ENCODE results near the gene EFNA3. TPM values are rescaled to one million over a fixed set of nuclear protein-coding genes. Genes with fewer than 3 reads are reported as not detected.

EFNA3 gene
- total RNA-seq, 4 donors from 2014 or later, result 0.91 to 1.7 (median 1.7) TPM; not detected in 1

DNA sequence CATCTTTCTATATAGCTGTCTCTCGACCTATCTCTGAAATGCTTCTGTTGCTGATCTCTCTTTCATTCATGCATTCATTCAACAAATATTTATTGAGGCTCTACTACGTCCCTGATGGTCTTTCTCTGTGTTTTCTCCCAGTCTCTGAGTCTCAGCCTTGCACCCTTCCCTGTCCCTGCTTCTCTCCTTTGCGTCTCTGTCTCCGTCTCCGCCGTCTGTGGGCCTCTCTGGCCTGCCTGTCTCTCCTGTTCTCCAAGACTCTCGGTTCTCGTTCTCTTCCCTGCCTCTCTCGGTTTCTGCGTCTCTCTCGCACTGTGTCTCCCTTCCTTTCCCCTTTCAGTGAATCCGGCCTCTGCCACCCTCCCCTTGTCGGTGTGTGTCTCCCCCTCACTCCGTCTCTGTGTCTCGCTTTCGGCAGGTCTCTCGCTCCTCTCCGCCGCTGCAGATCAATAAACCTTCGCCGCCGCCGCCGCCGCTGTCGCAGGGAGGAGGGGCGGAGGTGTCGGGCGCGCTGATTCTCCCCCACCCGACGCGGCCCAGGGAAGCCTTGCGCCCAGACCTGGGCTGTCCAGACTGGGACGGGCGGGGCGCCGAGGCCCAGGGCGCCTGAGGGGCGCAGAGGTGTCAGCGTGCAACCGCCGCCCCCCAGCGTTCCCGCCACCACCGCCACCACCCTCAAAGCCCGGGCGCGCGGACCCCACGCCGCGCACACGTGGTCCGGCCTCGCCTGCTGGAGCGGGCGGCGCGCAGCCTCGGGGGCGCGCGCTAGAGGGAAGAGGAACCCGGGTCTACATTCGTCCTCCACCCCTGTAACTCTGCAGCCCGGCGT lies 3.0 kb downstream of the EFNA3 start:
- peaks cover 16 to 54% (median 52%) of the 10 kb centered on the region in 4 donors for H3K27me3 ChIP-seq
- WGBS, result 9% methylated on average over 34 of the region's 68 CpGs
- intact Hi-C loops (cut with DNase I), result no loop called here

DNA sequence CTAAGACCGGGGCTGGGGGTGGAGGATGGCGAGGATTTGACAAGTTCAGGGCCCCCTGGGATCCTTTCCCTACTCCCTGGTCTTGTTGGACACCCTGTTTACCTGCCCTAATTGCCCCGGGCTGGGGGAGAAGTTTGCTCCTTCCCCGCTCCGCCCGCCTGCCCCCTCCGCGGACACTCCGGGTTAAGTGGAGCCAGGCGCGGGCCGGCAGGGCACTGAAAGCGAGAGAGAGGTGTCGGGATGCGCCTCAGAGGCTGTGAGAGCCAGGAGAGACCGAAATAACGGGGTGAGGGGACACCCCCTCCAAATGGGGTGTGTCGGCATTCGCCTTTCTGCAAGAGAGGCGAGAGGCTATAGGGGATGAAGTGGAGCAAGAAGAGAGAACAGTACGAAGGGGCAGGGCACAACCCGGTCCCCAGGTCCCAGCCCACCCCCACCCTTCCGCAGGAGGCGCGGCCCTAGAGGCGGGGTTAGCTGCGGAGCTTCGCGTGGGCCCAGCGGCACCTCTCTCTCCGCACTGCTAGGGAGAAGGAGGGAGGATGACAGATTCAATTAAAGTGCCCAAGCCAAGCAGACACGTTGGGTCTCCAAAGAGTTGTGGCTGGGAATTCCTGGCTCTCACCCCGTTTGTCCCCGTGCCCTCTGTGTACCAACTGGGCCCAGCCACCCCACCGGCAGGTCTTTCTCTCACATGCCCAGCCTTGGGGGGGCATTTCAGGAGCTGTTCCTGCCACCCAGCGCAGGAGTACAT lies 3.8 kb downstream of the EFNA3 start:
- DNase-seq (ENCODE audit: extremely low spot score), result no peak
- peaks cover 60 to 88% (median 77%) of the 10 kb centered on the region in 4 donors for H3K4me1 ChIP-seq
- no peaks in the 10 kb centered on the region for H3K36me3 ChIP-seq
- H3K27me3 ChIP-seq, result peaks cover 16 to 54% (median 52%) of the 10 kb centered on the region in 4 donors
- no peaks in the 10 kb centered on the region for H3K9me3 ChIP-seq
- TF ChIP-seq, protein P1, sequence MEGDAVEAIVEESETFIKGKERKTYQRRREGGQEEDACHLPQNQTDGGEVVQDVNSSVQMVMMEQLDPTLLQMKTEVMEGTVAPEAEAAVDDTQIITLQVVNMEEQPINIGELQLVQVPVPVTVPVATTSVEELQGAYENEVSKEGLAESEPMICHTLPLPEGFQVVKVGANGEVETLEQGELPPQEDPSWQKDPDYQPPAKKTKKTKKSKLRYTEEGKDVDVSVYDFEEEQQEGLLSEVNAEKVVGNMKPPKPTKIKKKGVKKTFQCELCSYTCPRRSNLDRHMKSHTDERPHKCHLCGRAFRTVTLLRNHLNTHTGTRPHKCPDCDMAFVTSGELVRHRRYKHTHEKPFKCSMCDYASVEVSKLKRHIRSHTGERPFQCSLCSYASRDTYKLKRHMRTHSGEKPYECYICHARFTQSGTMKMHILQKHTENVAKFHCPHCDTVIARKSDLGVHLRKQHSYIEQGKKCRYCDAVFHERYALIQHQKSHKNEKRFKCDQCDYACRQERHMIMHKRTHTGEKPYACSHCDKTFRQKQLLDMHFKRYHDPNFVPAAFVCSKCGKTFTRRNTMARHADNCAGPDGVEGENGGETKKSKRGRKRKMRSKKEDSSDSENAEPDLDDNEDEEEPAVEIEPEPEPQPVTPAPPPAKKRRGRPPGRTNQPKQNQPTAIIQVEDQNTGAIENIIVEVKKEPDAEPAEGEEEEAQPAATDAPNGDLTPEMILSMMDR (IDR thresholded peaks at IDR 0.05), result no peak
- no peak for TF ChIP-seq EP300 (IDR thresholded peaks at IDR 0.05)
- TF ChIP-seq POLR2AphosphoS5 (IDR thresholded peaks at IDR 0.05), result no peak
- no peak for TF ChIP-seq POLR2A (IDR thresholded peaks at IDR 0.05; ENCODE audit: low read depth)
- intact Hi-C loops (cut with DNase I), result no loop called here
- 21% methylated on average over 30 of the region's 36 CpGs for WGBS
- H3K4me3 ChIP-seq, result peak overlapping the region; percentile 18 to 42 (median 28)
- H3K27ac ChIP-seq (replicated peaks in 1 of 4), result no peak overlapping the region

More for the DNA sequence above, 3.0 kb downstream of the EFNA3 start:
- no peak overlapping the region for H3K27ac ChIP-seq (replicated peaks in 1 of 4)
- no peak for TF ChIP-seq EP300 (IDR thresholded peaks at IDR 0.05)
- no peak for TF ChIP-seq POLR2AphosphoS5 (IDR thresholded peaks at IDR 0.05)
- TF ChIP-seq, protein P1 (IDR thresholded peaks at IDR 0.05), result no peak
- TF ChIP-seq POLR2A (IDR thresholded peaks at IDR 0.05; ENCODE audit: low read depth), result no peak
- H3K9me3 ChIP-seq, result no peaks in the 10 kb centered on the region
- H3K4me1 ChIP-seq, result peaks cover 60 to 80% (median 71%) of the 10 kb centered on the region in 4 donors
- no peaks in the 10 kb centered on the region for H3K36me3 ChIP-seq
- H3K4me3 ChIP-seq, result peak overlapping the region; percentile 18 to 42 (median 28)
- DNase-seq (ENCODE audit: extremely low spot score), result no peak

DNA sequence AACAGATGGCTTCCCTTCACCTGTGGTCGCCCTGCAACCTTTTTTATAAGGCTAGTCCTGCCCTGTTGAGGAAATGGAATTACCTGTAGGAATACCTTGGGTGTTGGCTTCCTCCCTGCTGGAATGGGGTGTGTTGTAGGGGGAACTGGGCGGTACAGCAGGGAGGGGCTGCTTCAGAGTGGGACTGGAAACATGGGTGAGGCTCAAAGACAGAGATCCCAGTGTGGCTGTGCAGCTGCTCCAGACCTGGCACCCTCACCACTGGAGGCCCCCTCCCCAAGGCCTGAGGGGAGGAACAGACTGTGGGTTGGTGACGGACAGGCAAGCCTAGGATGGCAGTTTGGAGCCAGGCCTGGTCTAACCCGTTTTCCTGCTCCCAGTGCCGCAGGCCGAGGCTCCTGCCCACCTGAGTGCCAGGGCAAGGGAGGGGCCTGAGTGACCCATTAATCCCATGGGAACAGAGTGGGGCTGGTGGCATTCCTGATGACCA lies 4.5 kb downstream of the EFNA3 start:
- H3K27me3 ChIP-seq, result peaks cover 16 to 54% (median 52%) of the 10 kb centered on the region in 4 donors
- H3K4me3 ChIP-seq, result no peak overlapping the region
- no peak for DNase-seq (ENCODE audit: extremely low spot score)
- intact Hi-C loops (cut with DNase I), result no loop called here
- TF ChIP-seq POLR2AphosphoS5 (IDR thresholded peaks at IDR 0.05), result no peak
- TF ChIP-seq EP300 (IDR thresholded peaks at IDR 0.05), result no peak
- TF ChIP-seq POLR2A (IDR thresholded peaks at IDR 0.05; ENCODE audit: low read depth), result no peak
- TF ChIP-seq, protein P1 (IDR thresholded peaks at IDR 0.05), result no peak
- WGBS, result 68% methylated on average over 6 of the region's 6 CpGs
- no peaks in the 10 kb centered on the region for H3K36me3 ChIP-seq
- no peaks in the 10 kb centered on the region for H3K9me3 ChIP-seq
- peaks cover 60 to 91% (median 77%) of the 10 kb centered on the region in 4 donors for H3K4me1 ChIP-seq
- no peak overlapping the region for H3K27ac ChIP-seq (replicated peaks in 1 of 4)

DNA sequence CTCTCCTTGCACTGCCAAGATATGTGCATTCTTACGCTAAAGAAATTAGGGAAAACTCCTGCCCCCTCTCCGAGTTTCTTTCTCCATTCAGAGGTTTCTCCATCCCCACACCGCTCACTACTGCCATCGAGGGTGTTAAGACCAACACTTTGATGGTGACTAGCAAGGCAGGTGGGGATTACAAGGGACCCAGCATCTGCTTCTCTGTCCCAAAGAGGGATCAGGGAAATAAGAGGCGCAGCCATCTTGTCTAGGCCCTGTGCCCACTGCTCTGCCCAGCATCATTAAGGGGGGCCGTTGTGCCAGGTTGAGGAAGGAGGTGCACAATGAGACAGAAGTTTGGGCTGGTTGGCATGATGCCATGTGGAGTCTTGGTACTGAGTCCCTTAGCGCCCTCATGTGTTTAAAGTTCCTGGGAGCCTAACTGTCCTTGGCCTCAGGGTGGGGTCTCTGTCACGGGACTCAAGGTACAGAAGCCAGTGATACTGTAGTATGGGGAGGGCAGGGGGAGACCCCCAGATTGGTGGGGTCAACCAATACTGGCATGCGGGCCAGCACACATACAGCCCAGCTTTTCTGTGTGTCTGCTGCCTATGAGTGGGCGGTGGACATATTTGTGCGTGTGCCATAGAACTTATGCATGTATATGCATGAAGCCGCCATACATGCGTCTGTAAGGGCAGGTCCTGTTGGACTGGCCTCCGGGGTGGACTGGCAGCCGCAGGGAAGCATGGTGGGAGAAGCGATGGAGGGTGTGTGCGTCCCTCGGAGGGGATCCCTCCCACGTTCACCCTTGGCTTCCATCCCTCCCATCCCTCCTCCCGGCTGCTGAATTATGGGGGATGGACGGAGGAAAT lies 5.5 kb downstream of the EFNA3 start:
- Histone ChIP-seq H3K36me3 (no peaks in the 10 kb centered on the region), H3K4me1 (peaks cover 56 to 81% (median 67%) of the 10 kb centered on the region in 4 donors), H3K27me3 (peaks cover 16 to 53% (median 50%) of the 10 kb centered on the region in 4 donors), H3K4me3 (peak overlapping the region; percentile 65 to 76 (median 70)), H3K27ac (replicated peaks in 1 of 4) (peak overlapping the region in 1 of 4 donors; percentile 91), H3K9me3 (no peaks in the 10 kb centered on the region)
- TF ChIP-seq, protein P1 (IDR thresholded peaks at IDR 0.05), result no peak
- TF ChIP-seq EP300 (IDR thresholded peaks at IDR 0.05) (no peak), POLR2A (IDR thresholded peaks at IDR 0.05; ENCODE audit: low read depth) (no peak), POLR2AphosphoS5 (IDR thresholded peaks at IDR 0.05) (no peak)
- DNase-seq (ENCODE audit: extremely low spot score), result no peak
- 40% methylated on average over 11 of the region's 21 CpGs for WGBS
- intact Hi-C loops (cut with DNase I), result loop anchor here (2.0 kb wide), 1 partner anchor 39 kb away; no protein-coding TSS in a partner anchor

All from esophagus muscularis mucosa (tissue), 4 donors.